DMS 273 treated with DMSO at 0.1 percent for 48 hours (cell line): Measurements from ENCODE around the gene UBAP2L.
"Not testable (repeated sequence)": the region's sequence is repeated elsewhere in the genome, so short reads cannot be mapped to it uniquely, and the experiment has no call there.

Source experiments
- DNase-seq: peaks from one replicate; lab custom pipeline; 2025; lab: John Stamatoyannopoulos, UW

Gene UBAP2L

GRCh38 chr1:154198756-154199562 is 21.8 kb upstream of the UBAP2L start:
- DNase-seq = peak; percentile 38

GRCh38 chr1:154199563-154199879 is 21.2 kb upstream of the UBAP2L start:
- DNase-seq = no peak

DNA sequence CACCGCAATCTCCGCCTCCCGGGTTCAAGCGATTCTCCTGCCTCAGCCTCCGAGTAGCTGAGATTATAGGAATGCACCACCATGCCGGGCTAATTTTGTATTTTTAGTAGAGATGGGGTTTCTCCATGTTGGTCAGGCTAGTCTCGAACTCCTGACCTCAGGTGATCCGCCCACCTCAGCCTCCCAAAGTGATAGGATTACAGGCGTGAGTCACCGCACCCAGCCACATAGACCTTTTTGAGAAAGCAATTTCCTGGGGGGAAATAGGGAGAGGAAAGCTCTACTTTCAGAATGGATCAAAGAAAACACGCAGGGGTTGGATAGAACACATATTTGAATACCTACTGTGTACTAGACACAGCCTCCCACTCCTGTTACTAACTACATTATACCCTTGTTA is 15.0 kb upstream of the UBAP2L start:
- DNase-seq = not testable (repeated sequence)

- DNase-seq = no peak
Observed at GRCh38 chr1:154206196-154206595, 14.6 kb upstream of the UBAP2L start, which contains the start of gene CFAP141. CFAP141 (minus strand) TSS chr1:154206333; CDS start chr1:154206307, 26 bp downstream.

- DNase-seq = no peak
Observed at GRCh38 chr1:154207262-154207661, 13.5 kb upstream of the UBAP2L start.

DNA sequence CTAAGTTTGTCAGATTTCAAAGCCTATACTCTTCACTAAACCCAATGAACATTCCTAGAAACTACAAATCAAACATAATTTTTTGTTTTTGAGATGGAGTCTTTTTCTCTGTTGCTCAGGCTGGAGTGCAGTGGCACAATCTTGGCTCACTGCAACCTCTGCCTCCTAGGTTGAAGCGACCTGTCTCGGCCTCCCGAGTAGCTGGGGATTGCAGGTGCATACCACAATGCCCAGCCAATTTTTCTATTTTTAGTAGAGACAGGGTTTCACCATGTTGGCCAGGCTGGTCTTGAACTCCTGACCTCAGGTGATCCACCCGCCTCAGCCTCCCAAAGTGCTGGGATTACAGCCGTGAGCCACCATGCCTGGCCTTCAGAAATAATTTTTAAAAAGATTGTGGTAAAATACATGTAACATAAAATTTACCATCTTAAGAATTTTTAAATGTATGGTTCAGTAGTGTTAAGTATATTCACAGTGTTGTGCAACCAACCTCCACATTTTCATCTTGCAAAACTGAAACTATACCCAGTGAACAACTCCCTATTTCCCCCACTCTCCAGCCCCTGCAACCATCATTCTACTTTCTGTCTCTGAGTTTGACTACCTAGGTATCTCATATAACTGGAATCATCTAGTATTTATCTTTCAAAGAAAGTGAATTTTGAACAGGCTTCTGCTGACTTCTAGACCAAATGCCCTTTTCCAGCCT is 11.9 kb upstream of the UBAP2L start:
- no peak for DNase-seq

GRCh38 chr1:154212083-154212482 is 8.7 kb upstream of the UBAP2L start:
- DNase-seq = no peak

DNA sequence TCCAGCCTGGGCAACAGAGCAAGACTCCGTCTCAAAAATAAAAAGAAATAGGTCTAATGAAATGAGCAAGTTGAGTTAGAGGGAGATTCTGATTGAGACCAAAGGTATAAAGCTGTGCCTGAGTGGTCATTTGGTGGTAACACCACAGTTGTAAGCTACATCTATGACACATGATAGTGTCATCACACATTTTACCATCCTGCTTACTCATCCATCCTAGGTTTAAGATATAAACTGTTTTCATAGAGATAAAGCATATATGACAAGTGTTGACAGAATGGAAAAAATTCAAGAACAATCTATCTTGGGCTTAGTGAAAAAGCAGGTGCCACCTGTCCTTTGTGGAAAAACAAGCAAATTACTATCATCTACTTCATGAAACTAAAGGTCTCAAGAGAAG is 7.5 kb upstream of the UBAP2L start:
- DNase-seq = no peak

- DNase-seq = no peak
Observed at GRCh38 chr1:154218545-154218944, 2.2 kb upstream of the UBAP2L start.

- no peak for DNase-seq
Observed at GRCh38 chr1:154219541-154219940, 1.2 kb upstream of the UBAP2L start.

- DNase-seq = no peak
Observed at GRCh38 chr1:154220970-154221277, 169 bp downstream of the UBAP2L start.

GRCh38 chr1:154221278-154222001 is 685 bp downstream of the UBAP2L start:
- no peak for DNase-seq

GRCh38 chr1:154222518-154222917 is 1.8 kb downstream of the UBAP2L start:
- no peak for DNase-seq

DNA sequence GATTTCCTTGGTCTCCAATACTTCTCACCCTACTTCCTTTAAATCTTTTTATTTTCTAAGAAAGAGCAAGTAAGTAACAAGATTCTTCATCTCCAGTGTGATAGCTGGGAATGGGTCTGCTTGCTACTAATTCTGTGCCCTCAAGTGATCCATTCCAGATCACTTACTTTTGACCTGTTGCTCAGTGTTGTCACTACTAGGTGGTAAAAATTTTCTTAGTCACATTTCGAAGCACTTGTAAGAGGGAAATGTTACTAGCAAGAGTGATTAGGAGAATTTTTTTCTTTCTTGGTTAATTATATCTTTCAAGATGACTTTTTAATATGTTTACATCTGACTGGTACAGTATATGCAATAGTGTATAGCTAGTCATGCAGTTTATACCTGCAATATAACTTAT is 2.2 kb downstream of the UBAP2L start:
- DNase-seq = no peak

GRCh38 chr1:154223621-154224020 is 2.9 kb downstream of the UBAP2L start:
- DNase-seq = no peak

DNA sequence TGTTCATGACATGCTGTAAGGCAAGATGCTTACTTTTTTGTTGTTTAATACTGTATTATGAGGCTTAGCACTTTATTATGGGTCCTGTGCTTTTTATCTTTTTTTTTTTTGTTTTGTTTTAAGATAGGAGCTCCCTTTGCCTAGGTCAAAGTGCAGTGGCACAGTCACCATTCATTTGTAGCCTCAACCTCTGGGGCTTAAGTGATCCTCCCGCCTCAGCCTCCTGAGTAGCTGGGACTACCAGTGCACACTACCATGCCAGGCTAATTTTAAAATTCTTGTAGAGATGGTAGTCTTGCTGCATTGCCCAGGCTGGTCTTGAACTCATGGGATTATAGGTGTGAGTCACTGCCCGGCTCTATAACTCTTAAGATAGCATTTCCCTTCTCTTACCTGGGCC is 4.6 kb downstream of the UBAP2L start:
- DNase-seq = no peak

DNA sequence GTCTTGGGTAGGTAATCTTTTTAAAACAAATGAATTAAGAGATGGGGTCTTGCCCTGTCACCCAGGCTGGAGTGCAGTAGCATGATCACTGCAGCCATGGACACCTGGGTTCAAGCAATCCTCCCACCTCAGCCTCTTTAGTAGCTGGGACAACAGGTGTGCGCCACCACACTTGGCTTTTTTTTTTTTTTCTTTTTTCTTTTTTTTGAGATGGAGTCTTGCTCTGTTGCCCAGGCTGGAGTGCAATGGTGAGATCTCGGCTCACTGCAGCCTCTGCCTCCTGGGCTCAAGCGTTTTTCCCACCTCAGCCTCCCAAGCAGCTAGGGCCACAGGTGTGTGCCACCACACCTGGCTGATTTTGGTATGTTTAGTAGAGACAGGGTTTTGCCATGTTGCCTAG is 10.4 kb downstream of the UBAP2L start:
- DNase-seq = not testable (repeated sequence)

- DNase-seq = not testable (repeated sequence)
Observed at GRCh38 chr1:154233127-154233526, 12.4 kb downstream of the UBAP2L start.

- no peak for DNase-seq
Observed at GRCh38 chr1:154236855-154237254, 16.1 kb downstream of the UBAP2L start.

DNA sequence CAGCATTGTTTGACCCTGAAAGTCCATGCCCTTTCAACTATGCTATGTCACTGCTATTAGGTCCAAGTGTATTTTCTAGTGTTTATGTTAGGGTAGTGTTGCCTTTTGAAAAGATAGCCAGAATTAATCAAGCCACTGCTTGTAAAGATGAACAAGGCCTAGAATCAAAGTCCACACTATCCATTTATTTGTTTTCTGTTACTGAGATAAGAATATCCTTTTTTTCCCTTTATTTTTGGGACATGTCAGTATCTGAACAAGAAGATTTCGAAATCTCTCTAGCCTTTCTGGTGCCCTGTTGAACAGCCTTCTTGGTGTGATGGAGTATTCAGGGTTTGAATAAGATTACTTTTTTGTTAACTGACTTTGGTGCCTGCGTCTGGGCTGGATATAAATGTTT is 16.7 kb downstream of the UBAP2L start:
- DNase-seq = no peak

- DNase-seq = no peak
Observed at GRCh38 chr1:154237880-154238506, 17.2 kb downstream of the UBAP2L start.

GRCh38 chr1:154239491-154239890 is 18.7 kb downstream of the UBAP2L start:
- no peak for DNase-seq
